Sigmoid colon (tissue), 4 donors: ENCODE data around the gene CHST14.

ENCODE experiments used
- EP300 ChIP-seq, 4 donors: sonication (generic); formaldehyde crosslinking; IDR thresholded peaks; one replicate each; pipeline ENCODE4 v1.6.1; 2017; ENCODE audit warnings: antibody characterized with exemption in 4 of 4
- POLR2A ChIP-seq, 2 donors: fragments of 450-650 bp; IDR thresholded peaks; one replicate each; pipeline ENCODE4 v1.6.1; 2016; ENCODE audit warnings: antibody characterized with exemption in 2 of 2, mild to moderate bottlenecking in 2 of 2, moderate library complexity in 2 of 2
- POLR2AphosphoS5 ChIP-seq, 4 donors: sonication (generic); formaldehyde crosslinking; IDR thresholded peaks; one replicate each; pipeline ENCODE4 v1.6.1; 2017; ENCODE audit warnings: antibody characterized with exemption in 4 of 4
- TF ChIP-seq, protein P1 (sequence below), 4 experiments: fragments of 450-650 bp in 3 of 4; fragments of 200-600 bp in 1 of 4; IDR thresholded peaks; one replicate each; pipeline ENCODE4 v1.5.1; 2016 to 2019; ENCODE audit warnings: antibody characterized with exemption in 4 of 4, mild to moderate bottlenecking in 3 of 4, moderate library complexity in 2 of 4

DNA sequence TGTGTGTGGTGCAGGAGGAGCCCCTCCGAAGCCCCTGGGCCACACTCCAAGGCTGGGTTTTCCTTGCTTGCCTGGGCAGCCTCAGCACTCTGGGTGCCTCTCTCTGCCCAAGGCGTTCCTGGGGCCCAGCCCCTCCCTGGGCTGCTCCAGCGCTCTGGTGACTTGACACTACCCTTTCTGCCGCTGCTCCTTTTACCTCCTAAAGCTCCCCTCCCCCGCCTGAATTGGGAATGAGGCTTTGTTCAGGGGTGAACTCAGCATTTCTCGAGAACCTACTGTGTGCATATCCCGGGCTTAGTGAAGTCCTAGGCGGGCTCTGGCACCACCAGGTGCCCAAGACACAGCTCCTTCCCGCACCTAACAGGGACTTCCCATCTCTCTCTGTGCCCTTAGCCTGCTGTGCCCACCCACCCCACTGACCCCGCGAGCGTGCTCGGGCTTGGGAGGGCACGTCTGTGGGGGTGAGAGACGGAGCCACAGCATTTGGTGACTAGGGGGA lies 31.3 kb upstream of the CHST14 start:
- TF ChIP-seq, protein P1, sequence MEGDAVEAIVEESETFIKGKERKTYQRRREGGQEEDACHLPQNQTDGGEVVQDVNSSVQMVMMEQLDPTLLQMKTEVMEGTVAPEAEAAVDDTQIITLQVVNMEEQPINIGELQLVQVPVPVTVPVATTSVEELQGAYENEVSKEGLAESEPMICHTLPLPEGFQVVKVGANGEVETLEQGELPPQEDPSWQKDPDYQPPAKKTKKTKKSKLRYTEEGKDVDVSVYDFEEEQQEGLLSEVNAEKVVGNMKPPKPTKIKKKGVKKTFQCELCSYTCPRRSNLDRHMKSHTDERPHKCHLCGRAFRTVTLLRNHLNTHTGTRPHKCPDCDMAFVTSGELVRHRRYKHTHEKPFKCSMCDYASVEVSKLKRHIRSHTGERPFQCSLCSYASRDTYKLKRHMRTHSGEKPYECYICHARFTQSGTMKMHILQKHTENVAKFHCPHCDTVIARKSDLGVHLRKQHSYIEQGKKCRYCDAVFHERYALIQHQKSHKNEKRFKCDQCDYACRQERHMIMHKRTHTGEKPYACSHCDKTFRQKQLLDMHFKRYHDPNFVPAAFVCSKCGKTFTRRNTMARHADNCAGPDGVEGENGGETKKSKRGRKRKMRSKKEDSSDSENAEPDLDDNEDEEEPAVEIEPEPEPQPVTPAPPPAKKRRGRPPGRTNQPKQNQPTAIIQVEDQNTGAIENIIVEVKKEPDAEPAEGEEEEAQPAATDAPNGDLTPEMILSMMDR (IDR thresholded peaks at IDR 0.05) = no peak
- no peak for TF ChIP-seq POLR2A (IDR thresholded peaks at IDR 0.05)
- no peak for TF ChIP-seq POLR2AphosphoS5 (IDR thresholded peaks at IDR 0.05)
- no peak for TF ChIP-seq EP300 (IDR thresholded peaks at IDR 0.05)
